ENCODE results near the gene ACE.

The ACE gene

GRCh38 chr17:63530557-63531021 is 53.7 kb downstream of the ACE start:
- TF ChIP-seq CTCF (IDR thresholded peaks at IDR 0.05) = no peak

GRCh38 chr17:63531022-63531965 is 54.4 kb downstream of the ACE start:
- no peak for TF ChIP-seq CTCF (IDR thresholded peaks at IDR 0.05)

- TF ChIP-seq CTCF (IDR thresholded peaks at IDR 0.05) = no peak
Observed at GRCh38 chr17:63533433-63534077, 56.7 kb downstream of the ACE start.

GRCh38 chr17:63534078-63534570 is 57.3 kb downstream of the ACE start:
- no peak for TF ChIP-seq CTCF (IDR thresholded peaks at IDR 0.05)

GRCh38 chr17:63534816-63535455 is 58.1 kb downstream of the ACE start:
- TF ChIP-seq CTCF (IDR thresholded peaks at IDR 0.05) = no peak

- TF ChIP-seq CTCF (IDR thresholded peaks at IDR 0.05) = no peak
Observed at GRCh38 chr17:63535640-63536039, 58.8 kb downstream of the ACE start.

- no peak for TF ChIP-seq CTCF (IDR thresholded peaks at IDR 0.05)
Observed at GRCh38 chr17:63537001-63537400, 60.1 kb downstream of the ACE start.
